HUES64 (cell line): ENCODE results near the gene NCOA1.

ENCODE experiments used
- H3K27ac ChIP-seq: 2 replicates; pipeline ENCODE4 v1.7.0; 2013; ENCODE audit warnings: low read depth, low read length, inconsistent platforms
- H3K27me3 ChIP-seq: 2 replicates; pipeline ENCODE4 v1.6.1; 2013; ENCODE audit warnings: mild to moderate bottlenecking, low read length; ENCODE audit not compliant: insufficient read depth
- H3K36me3 ChIP-seq: 2 replicates; pipeline ENCODE4 v1.6.1; 2013; ENCODE audit warnings: mild to moderate bottlenecking, low read length; ENCODE audit not compliant: insufficient read depth
- H3K4me1 ChIP-seq: 2 replicates; pipeline ENCODE4 v1.6.1; 2013; ENCODE audit warnings: mild to moderate bottlenecking, low read length, moderate library complexity; ENCODE audit not compliant: insufficient read depth
- H3K4me3 ChIP-seq: 2 replicates; pipeline ENCODE4 v1.5.1; 2013; ENCODE audit warnings: mild to moderate bottlenecking, low read length, moderate library complexity
- H3K9ac ChIP-seq: 2 replicates; pipeline ENCODE4 v1.6.1; 2013; ENCODE audit warnings: mild to moderate bottlenecking, low read depth, low read length
- H3K9me3 ChIP-seq: 2 replicates; pipeline ENCODE4 v1.6.1; 2013; ENCODE audit warnings: low read depth, low read length; ENCODE audit not compliant: insufficient read depth
- WGBS: fragments of 150-250, 120-280 bp; methylation state at CpG from one replicate; pipeline ENCODE4 v1.1.7; 2013; ENCODE audit warnings: missing lambda C conversion rate; 5-methylcytosine and 5-hydroxymethylcytosine counted together

NCOA1 gene

DNA sequence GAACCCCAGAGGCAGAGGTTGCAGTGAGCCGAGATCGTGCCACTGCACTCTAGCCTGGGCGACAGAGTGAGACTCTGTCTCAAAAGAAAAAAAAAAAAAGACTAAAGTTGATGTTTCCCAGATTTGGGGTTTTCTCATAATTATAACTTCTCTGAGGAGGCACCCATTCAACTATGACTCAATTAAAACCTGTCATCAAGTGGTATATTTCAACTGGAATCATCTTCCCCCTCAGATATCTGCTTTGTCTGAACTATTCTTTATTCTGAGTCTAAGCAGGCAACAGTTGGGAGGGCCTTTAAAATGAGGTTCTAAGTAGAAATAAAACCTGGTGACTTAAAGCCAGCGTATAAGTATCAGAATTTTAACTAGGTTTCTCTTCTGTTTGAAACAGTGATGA is 213.6 kb downstream of the NCOA1 start:
- 100% methylated on average over 4 of the region's 4 CpGs for WGBS
- H3K9ac ChIP-seq: no peak overlapping the region
- H3K36me3 ChIP-seq: no peaks in the 10 kb centered on the region
- H3K4me3 ChIP-seq: no peak overlapping the region
- H3K27me3 ChIP-seq: no peaks in the 10 kb centered on the region
- H3K27ac ChIP-seq: no peak overlapping the region
- H3K9me3 ChIP-seq: no peaks in the 10 kb centered on the region
- H3K4me1 ChIP-seq: peaks cover 10% of the 10 kb centered on the region

DNA sequence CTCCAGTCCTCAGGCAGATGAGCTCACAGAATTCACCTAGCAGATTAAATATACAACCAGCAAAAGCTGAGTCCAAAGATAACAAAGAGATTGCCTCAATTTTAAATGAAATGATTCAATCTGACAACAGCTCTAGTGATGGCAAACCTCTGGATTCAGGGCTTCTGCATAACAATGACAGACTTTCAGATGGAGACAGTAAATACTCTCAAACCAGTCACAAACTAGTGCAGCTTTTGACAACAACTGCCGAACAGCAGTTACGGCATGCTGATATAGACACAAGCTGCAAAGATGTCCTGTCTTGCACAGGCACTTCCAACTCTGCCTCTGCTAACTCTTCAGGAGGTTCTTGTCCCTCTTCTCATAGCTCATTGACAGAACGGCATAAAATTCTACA is 216.1 kb downstream of the NCOA1 start:
- Histone ChIP-seq H3K4me3 (no peak overlapping the region), H3K27ac (no peak overlapping the region), H3K9me3 (no peaks in the 10 kb centered on the region), H3K9ac (no peak overlapping the region), H3K27me3 (no peaks in the 10 kb centered on the region), H3K4me1 (peaks cover 10% of the 10 kb centered on the region), H3K36me3 (0 out of 2 replicates have a peak, but pooled peaks cover 3% of the 10 kb centered on the region)
- 90% methylated on average over 3 of the region's 3 CpGs for WGBS

DNA sequence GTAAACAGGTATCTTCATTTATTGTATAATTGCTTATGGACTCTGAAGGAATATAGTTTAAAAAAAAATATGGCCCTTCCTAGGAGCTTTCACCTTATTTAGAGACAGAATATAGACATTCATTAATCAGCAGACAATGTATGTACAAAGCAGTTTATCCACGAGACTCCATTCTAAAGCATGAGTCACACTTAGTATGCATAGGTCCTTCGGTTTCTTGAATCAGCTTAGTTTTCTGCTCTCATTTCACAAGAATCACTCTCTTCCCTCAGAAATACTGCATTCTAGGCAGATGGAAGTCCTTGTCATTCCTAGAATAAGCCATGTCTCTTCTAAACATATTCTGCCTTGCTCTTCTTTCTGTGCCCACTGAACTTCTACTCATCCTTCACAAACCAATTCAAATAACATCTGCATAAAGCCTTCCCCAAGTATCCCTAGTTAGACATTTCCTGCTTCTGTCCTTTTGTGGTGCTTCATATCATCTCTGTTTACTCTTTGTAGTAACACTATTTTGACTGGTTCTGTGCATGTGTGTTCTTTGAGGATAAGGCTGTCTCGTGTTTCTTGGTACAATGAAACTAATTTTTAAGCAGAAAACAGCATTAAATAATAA is 217.6 kb downstream of the NCOA1 start:
- Histone ChIP-seq H3K36me3 (0 out of 2 replicates have a peak, but pooled peaks cover 3% of the 10 kb centered on the region), H3K4me1 (no peaks in the 10 kb centered on the region), H3K9me3 (no peaks in the 10 kb centered on the region), H3K27ac (no peak overlapping the region), H3K27me3 (no peaks in the 10 kb centered on the region), H3K9ac (no peak overlapping the region), H3K4me3 (no peak overlapping the region)
- WGBS: 88% methylated on average over 2 of the region's 3 CpGs

DNA sequence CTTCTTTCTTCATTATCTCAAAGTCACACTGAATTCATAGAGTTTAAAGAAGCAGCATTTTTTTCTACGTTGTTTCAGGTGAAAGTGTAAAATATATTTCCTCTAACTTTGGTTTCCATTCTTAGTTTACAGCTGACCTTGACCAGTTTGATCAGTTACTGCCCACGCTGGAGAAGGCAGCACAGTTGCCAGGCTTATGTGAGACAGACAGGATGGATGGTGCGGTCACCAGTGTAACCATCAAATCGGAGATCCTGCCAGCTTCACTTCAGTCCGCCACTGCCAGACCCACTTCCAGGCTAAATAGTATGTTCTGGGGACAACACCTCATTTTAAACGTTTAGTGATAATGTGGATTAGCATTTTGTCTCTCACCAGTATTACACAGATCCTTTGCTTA is 219.8 kb downstream of the NCOA1 start:
- 97% methylated on average over 5 of the region's 6 CpGs for WGBS
- H3K36me3 ChIP-seq: 0 out of 2 replicates have a peak, but pooled peaks cover 3% of the 10 kb centered on the region
- H3K9ac ChIP-seq: no peak overlapping the region
- H3K4me1 ChIP-seq: no peaks in the 10 kb centered on the region
- no peaks in the 10 kb centered on the region for H3K27me3 ChIP-seq
- no peak overlapping the region for H3K4me3 ChIP-seq
- H3K27ac ChIP-seq: no peak overlapping the region
- no peaks in the 10 kb centered on the region for H3K9me3 ChIP-seq

DNA sequence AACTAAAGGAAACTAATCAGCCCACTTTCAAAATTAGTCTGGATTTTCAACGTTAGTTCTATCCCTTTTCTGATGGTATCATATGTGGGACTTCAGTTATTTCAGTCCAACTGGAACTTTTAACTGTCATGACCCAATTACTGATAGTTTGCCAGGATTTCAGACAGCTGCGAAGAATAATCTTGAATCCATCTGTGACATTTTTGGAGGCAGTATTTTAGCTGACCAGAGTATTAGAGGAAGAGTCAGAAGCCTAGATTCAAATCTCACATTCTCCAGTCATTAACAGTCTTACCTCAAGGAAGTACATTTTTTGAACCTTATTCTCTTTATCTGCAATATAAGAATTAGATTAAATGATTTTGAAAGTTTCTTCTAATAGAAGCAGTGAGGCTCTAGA is 220.8 kb downstream of the NCOA1 start:
- no peak overlapping the region for H3K4me3 ChIP-seq
- no peaks in the 10 kb centered on the region for H3K9me3 ChIP-seq
- H3K9ac ChIP-seq: no peak overlapping the region
- H3K36me3 ChIP-seq: 0 out of 2 replicates have a peak, but pooled peaks cover 3% of the 10 kb centered on the region
- no peaks in the 10 kb centered on the region for H3K4me1 ChIP-seq
- H3K27me3 ChIP-seq: no peaks in the 10 kb centered on the region
- H3K27ac ChIP-seq: no peak overlapping the region
- 90% methylated on average over 2 of the region's 2 CpGs for WGBS

DNA sequence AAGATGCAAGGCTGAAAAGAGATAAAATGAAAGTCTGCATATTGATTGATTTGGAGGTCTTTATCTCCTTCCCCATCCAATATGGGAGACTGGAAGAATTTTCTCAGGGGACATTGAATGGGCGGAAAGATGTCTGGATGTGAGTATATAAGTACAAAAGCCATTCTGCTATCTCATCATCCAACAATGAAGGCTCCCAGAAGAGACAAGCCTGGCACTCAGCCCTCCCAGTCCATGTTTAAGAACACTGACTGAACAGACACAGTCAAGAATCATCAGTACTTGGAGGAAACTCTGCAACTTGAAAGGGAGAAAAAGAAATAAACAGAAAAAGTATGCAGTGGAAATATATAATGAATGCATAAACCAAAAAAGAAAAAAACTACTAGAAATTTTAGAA is 221.2 kb downstream of the NCOA1 start:
- Histone ChIP-seq H3K9me3 (no peaks in the 10 kb centered on the region), H3K4me1 (no peaks in the 10 kb centered on the region), H3K9ac (no peak overlapping the region), H3K36me3 (0 out of 2 replicates have a peak, but pooled peaks cover 3% of the 10 kb centered on the region), H3K27me3 (no peaks in the 10 kb centered on the region), H3K27ac (no peak overlapping the region), H3K4me3 (no peak overlapping the region)
- no CpG with 5 or more reads among the region's 1 CpG for WGBS

DNA sequence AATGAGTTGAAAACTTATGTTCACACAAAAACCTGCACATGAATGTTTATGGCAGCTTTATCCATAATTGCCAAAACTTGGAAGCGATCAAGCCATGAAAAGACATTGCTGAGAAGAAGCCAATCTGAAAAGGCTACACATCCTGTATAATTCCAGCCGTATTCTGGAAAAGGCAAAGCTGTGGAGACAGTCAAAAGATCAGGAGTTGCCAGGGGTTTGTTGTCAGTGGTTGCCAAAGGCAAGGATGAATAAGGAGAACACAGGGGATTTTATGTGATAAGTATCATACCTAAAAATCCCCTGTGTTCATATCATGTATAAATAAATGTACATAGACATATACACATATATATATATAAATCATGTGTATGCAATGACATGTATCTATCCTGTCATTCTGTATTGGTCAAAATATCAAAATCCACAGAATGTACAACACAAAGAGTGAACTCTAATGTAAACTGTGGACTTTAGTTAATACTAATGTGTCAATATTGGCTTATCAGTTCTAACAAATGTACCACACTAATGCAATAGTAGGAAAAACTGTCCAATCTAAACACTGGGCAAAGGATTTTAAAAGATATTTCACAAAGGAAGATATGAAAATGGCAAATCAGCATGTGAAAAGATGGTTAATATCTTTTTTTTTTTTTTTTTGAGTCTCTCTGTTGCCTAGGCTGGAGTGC is 226.4 kb downstream of the NCOA1 start:
- no peak overlapping the region for H3K4me3 ChIP-seq
- peaks cover 3% of the 10 kb centered on the region; the same call in 1 of the 2 replicates for H3K4me1 ChIP-seq
- no peaks in the 10 kb centered on the region for H3K36me3 ChIP-seq
- no peaks in the 10 kb centered on the region for H3K9me3 ChIP-seq
- H3K9ac ChIP-seq: no peak overlapping the region
- H3K27me3 ChIP-seq: no peaks in the 10 kb centered on the region
- 96% methylated on average over 2 of the region's 2 CpGs for WGBS
- no peak overlapping the region for H3K27ac ChIP-seq

DNA sequence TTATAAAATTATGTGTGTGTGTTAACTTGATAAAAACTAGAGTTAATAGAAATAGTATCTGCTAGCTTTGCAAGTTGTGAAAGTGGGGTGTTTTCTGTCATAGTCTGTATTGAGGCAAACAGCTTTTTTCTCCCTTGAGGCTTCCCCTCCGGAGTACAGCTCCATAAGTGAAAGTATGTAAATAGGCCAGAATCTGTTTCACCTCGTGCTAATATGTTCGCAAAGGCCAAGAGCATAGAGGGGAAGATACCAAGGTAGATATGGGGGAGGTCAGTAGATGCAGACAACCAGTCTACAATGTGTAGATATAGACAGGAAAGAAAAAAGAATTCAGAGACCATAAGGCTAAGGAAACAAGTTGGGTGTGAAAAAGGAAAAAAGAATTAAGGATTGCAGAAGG is 229.3 kb downstream of the NCOA1 start:
- Histone ChIP-seq H3K36me3 (no peaks in the 10 kb centered on the region), H3K9me3 (no peaks in the 10 kb centered on the region), H3K9ac (no peak overlapping the region), H3K27ac (no peak overlapping the region), H3K4me1 (peaks cover 3% of the 10 kb centered on the region; the same call in 1 of the 2 replicates), H3K27me3 (no peaks in the 10 kb centered on the region), H3K4me3 (no peak overlapping the region)
- WGBS: 86% methylated on average over 3 of the region's 3 CpGs

DNA sequence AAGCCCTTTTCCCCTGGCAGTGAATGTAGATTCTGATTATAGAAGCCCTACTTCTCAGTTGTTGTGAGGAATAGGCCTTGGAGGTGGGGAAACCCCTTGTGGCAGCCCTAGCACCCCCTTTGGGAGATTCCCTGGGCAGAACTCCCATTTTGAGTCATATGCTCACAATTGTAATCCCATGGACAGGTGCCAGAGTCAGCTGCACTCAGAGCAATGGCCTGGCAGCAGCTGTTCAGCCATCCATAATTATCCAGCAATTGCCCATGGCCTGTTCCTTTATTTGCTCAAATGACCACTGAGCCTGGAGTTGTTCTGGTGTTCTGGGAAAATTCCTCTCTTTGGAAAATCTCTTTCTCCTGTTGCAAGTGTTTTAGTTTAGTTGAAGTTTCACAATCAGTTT is 230.4 kb downstream of the NCOA1 start:
- H3K27me3 ChIP-seq: no peaks in the 10 kb centered on the region
- H3K27ac ChIP-seq: no peak overlapping the region
- no peaks in the 10 kb centered on the region for H3K9me3 ChIP-seq
- no peak overlapping the region for H3K9ac ChIP-seq
- no peak overlapping the region for H3K4me3 ChIP-seq
- no peaks in the 10 kb centered on the region for H3K36me3 ChIP-seq
- peaks cover 3% of the 10 kb centered on the region; the same call in 1 of the 2 replicates for H3K4me1 ChIP-seq

DNA sequence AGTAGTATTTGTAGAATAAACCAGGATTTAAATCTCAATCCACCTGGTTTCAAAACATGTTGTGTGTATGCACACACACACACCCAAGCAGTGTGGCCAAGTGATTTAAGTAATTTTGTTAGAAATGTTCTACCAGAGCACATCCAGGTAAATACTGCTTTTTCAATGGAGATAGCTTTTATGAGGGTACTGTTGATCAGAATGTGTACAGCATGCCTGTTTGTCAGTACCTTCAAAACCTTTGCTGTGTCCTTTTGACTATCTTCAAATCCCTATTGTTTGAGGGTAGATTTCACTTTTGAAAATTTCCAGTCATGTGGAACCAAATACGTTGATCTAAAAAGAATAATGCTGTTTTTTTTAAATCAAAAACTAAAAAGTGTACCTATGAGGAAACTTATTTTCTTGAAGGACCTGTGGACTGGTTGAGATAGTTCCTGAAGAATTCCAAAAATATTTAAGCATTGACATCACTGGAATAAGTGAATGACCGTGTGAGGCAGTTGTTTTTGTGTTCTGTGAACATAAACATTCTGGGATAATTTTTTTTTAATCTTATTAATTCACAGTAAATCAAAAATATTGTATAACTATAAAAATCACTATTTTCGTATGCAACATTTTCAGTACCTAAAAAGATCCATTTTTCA is 231.2 kb downstream of the NCOA1 start:
- no peaks in the 10 kb centered on the region for H3K9me3 ChIP-seq
- H3K4me1 ChIP-seq: peaks cover 3% of the 10 kb centered on the region; the same call in 1 of the 2 replicates
- 83% methylated on average over 3 of the region's 3 CpGs for WGBS
- no peak overlapping the region for H3K9ac ChIP-seq
- no peak overlapping the region for H3K4me3 ChIP-seq
- no peaks in the 10 kb centered on the region for H3K36me3 ChIP-seq
- H3K27ac ChIP-seq: no peak overlapping the region
- no peaks in the 10 kb centered on the region for H3K27me3 ChIP-seq

DNA sequence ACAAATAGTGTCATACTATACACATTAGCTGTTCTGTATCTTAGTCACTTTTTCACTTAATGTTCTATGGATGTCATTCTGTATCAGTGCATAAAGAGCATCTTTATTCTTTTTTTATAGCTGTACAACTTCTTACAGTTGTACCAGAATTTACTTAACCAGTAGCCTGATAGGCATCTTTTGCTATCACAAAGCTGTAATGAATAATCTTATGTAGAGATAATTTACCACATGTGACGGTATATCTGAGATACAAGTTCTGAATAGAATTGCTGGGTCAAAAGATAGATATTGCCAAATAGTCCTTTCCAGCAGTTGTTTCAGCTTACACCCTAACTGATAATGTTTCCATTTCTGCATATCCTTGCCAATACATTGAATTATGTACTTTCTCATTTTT is 232.1 kb downstream of the NCOA1 start:
- WGBS: 92% methylated on average over 1 of the region's 1 CpG
- H3K9ac ChIP-seq: no peak overlapping the region
- peaks cover 3% of the 10 kb centered on the region; the same call in 1 of the 2 replicates for H3K4me1 ChIP-seq
- H3K27me3 ChIP-seq: no peaks in the 10 kb centered on the region
- H3K9me3 ChIP-seq: no peaks in the 10 kb centered on the region
- no peak overlapping the region for H3K4me3 ChIP-seq
- H3K27ac ChIP-seq: no peak overlapping the region
- H3K36me3 ChIP-seq: no peaks in the 10 kb centered on the region
